GM19240 (cell line): ENCODE results near the gene SEC22B.
"Not testable (repeated sequence)": the region's sequence is repeated elsewhere in the genome, so short reads cannot be mapped to it uniquely, and the experiment has no call there.

Experiments
- DNase-seq: peaks from one replicate; pipeline ENCODE4 v3.0.0; 2011; ENCODE audit warnings: low spot score; ENCODE audit not compliant: insufficient read length

Gene SEC22B

DNA sequence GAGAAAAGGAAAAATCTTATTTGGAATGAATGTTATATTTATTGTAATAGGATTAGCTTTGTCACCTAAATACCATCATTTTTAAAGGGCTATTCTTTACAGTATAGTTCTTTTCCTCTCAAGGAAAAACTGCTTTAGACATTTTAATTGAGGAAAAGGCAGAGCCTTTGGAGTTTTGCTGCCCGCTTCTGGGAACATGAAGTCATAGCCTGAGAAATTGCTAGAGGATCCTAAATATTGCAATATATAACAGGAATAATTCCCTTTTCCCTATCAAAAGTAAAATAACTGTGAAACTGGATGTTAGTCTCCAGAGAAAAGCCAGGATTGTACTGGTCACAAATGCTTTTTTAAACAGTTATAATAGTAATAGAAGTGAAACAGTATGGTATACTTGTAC lies 30.5 kb downstream of the SEC22B start:
- DNase-seq = not testable (repeated sequence)

DNA sequence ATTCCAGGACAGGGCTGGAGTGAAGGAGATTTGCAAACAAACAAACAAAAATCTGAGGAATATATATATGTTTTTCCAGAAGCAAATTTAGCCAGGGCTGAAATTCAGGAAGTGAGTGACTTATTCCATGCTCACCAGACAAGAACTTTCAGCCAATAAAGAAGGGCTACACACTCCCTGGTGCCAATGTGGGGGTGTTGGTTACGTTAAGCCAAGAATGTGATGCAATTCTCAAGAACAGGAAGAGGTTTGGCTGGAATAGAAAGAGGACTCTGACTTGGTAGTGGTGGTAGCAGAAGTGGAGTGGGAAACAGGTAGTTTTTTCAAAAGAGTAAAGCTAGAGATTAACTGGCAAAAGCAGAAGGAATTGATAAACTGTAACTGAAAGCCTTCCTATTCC lies 31.7 kb downstream of the SEC22B start:
- not testable (repeated sequence) for DNase-seq

DNA sequence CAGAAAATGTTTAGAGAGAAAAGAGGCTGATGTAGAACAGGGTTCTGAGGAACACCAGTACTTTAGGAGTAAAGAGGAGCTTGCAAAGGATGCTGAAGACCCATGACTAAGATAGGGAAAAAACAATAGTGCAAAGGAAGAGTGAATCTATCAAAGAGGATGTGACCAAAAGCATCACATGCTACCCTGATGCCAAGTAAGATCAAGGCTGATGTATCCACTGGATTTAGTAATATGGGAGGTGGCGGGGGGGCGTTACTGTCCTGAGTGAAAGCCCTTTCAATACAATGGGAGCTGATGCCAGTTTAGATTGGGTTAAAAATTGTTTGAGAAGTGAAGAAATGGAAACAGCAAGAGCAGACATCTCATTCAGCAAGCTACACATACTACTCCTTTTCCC lies 32.2 kb downstream of the SEC22B start:
- not testable (repeated sequence) for DNase-seq

DNA sequence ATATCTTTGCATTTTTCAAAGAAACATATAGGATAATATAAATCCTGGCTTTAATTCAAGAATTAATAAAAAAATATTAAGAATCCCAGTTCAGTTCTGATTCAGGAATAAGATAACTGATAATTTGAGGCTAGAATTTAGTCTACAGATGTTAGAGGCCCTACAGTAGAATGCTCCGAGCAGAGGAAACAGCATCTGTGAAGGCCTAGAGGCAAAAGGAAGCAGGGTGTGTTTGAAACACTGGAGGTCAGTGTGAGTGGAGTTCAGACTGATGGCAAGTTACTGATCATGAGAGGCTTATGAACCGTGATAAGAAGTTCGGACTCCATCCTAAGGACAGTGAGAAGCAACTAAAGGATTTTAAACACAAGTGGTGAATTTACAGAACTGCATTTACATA lies 33.0 kb downstream of the SEC22B start:
- not testable (repeated sequence) for DNase-seq

DNA sequence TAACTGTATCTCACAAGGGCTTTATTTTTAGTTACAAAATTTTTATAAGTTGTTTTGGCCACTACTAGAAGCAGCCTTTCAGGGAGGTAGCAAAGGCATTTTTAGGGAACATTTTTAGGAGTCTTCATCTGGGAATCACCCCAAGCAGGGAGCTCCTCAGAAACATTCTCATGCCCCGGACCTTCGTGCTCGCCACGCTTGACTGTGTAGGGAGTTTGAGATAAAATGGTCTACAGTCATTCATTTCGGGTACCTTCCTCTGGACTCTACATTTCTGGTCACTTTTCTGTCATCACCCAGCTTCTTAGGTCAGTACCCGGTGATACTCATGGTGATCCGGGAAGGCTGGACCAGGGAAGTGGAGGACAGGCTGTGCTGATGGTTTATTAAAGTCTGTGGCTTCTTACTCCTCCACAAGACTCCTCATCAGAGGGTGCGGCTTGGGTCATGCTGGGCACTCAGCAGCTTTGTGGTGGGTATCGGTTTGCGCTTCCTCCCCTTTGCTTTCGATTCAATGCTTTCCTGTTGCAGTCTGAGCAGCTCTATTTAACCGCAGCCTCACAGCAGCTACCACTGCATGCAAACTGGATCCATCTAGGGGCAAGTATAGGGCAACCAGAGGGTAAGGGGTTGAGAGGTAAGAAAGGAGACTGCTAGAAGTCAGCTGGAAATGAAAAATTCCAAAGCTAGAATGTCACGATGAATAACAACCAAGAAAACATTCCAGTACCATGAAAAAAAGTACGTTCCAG lies 33.6 kb downstream of the SEC22B start:
- not testable (repeated sequence) for DNase-seq

DNA sequence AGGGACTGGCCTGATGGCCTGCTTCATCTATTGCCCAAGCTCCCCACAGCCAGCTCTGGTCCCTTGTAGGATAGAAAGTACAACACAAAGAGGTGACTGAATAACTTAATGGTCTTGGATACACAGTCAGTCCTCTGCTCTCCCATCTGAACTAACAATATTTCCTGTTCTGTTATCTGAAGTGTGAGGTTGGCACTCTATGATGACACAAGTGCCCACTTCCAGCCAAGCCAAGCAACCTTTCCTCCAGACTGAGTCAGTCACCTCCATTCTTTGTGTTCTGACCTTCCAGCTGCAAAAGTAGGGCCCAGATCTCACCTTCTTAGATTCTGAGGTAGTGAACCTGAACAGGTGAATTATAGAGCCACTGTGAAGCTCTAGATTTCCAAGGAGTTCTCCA lies 34.5 kb downstream of the SEC22B start:
- DNase-seq = not testable (repeated sequence)

DNA sequence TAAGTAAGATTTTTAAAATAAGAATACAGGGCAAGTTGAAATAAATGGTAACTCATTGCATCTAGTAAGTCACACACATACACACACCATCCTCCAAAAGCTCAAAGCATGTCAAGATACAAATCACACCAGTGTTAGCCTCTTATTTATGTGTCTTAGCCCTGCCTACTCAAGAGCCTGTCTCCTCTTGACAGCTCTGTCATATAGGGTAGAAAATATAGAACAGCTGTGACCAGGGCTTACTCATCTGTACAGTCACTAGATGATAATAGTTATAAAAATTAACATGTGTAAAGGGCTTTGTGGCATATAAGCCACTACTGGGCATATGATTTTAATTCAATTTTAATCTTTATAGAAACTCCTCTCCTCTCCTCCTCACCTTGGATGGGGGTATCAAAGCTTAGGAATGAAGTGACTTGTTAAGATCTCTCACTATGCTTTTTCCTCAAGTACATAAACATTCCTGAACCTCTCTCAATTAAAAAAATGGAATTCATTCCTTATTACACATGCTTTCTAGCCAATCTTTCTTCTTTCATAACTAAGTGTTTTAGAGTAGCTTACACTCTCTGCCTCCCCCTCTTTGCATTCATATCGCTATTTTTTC lies 35.6 kb downstream of the SEC22B start:
- DNase-seq = not testable (repeated sequence)

DNA sequence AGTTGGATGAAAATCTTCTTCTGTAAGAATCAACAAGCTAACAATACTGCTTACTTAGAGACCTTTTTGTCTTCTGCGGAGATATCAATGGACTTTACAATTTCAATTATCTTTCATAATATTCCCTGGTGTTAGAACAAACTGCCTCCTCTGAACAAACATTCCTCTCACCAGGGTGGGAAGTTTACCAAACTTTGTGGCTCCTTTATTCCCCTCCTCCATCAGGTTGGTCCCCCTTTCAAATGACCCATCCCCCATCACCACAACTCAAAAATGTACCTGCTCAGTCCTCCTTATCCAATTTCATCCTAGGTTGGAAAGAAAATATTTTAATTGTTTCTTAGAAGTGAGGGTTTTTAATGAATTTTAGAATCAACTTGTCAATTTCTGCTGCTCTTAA lies 40.2 kb downstream of the SEC22B start:
- not testable (repeated sequence) for DNase-seq

DNA sequence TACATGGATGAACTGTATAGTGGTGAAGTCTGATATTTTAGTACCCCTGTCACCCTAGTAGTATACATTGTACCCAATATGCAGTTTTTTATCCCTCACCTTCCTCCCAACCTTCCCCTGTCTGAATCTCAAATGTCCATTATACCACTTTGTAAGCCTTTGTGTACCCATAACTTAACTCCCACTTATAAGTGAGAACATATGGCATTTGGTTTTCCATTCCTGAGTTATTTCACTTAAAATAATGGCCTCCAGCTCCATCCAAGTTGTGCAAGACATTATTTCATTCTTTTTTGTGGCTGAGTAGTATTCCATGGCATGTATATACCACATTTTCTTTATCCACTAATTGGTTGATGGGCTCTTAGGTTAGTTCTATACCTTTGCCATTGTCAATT lies 42.4 kb downstream of the SEC22B start:
- not testable (repeated sequence) for DNase-seq

DNA sequence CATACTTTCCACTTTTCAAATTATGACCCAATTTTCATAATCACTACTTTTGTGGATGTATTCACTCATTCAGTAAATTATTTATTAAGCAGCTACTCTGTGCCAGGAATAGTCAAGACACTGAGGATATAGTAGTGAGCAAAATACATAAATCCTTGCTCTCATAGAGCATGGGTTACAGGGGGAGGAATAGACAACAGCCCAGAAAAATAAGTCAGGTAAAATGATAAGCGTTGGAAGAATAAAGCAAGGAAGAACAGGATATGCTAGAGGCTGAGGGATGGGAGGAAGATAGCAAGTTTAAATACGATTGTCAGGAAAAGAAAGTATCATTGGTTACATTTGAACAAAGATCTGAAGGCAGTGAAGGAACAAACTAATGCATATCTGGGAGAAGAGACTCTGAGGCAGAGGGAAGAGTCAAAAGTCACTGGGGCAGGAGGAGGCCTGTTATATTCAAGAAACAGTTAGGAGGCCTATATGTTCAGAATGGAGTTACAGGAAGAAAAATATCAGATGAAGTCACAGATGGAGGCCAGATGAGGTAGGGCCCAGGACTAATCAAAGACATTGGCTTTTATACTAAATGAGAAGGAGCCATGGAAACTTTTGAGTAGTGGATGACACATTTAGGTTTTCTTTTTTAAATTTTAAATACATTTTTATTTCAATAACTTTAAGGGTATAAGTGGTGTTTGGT lies 42.9 kb downstream of the SEC22B start:
- DNase-seq = peak; percentile 0

DNA sequence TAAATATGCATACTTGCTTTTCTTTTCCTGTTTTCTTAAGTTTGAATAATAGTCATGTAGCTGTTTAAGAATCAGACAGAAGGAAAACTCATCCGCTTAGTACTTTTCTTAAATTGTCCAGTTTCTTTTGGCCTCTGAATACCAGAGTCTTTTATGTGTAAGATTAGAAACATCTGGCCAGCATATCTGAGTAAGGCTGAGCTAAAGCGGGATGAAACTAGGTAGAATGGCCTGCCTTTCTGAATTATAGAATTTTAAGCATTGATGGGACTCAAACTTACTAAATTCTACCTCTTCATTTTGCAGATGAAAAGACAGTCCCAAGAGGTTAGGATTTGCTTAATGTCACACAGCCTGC lies 43.9 kb downstream of the SEC22B start:
- not testable (repeated sequence) for DNase-seq

DNA sequence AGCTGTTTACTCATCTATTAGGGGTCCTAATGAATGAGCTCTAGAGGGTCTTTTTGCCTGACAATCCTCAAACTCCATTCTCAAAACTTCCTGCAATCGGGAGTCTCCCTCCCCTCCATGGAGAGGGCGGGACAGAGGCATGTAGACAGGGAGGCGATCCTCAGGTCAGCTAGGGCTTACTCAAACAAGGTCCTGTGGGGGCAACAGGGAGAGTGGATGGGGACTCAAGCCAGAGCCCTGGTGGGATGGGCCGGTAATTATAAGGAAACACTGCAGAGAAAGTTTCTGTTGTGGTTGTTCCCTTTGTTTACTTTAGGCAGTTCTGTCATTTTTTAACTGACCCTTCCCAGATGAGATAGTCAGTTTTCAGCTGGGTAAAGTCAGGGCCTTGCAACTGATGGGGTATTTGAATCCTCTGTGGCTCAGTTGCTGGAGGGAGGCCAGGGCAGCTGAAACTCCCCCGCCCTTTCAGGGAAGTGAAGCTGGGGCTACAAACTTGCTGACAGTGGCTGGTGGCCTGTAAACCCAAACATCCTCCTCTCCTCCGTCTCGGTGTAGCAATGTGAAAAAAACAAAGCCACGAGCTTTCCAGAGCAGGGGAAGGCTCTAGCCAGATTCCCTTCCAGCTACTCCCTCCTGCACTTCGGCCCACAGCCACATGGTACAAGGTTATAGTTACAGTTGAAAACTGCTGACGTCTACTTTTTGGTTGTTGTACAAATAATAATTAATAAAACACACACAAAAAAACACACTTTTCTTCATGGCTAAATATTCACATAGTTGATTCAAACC lies 44.5 kb downstream of the SEC22B start:
- DNase-seq = not testable (repeated sequence)

DNA sequence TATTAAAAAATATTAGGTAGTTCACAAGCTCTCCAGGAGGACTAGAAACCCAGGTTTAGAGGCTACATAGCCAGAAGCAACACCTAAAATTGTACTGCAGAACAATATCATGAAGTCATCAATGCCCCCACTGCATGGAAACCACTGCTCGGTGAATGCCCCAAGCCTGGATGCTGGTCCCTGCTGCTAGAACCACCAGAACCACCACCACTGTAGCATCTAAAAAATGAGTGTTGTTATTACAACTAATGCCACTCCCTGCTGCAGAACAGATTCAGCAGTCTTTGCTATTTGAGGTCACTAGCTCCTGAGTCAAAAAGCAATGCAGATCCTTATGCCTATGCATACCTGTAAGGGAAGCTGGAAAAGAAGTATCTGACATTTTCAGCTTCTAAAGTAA lies 48.4 kb downstream of the SEC22B start:
- not testable (repeated sequence) for DNase-seq

DNA sequence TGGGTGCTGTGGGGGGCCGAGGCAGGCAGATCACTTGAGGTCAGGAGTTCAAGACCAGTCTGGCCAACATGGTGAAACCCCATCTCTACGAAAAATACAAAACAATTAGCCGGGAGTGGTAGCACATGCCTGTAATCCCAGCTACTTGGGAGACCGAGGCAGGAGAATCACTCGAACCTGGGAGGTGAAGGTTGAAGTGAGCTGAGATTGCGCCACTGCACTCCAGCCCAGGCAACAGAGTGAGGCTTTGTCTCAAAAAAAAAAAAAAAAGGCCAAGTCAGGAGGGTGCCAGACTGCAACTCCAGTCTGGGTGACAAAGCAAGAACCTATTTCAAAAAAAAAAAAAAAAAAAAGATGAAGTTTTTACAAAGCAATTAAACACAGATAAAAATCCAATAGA lies 50.1 kb downstream of the SEC22B start:
- not testable (repeated sequence) for DNase-seq

DNA sequence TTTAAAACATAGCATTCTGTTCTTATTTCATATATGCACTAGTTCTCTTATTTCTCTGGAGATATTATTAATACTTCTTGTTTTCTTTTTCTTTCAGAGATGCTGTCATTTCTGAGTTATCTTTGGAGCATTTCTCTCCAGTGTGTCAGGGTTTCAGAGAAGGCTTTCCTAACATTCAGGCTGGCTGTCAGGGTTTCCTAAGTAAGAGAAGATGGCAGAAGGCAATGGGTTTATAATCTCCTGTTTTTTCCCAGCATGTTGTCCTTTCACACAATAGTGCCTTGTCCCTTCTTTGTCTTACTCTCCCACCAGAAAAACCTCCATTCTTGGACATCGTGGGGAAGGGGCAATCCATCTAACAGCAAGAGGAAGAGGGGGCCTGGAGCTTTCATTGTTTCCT lies 51.7 kb downstream of the SEC22B start:
- DNase-seq = not testable (repeated sequence)

DNA sequence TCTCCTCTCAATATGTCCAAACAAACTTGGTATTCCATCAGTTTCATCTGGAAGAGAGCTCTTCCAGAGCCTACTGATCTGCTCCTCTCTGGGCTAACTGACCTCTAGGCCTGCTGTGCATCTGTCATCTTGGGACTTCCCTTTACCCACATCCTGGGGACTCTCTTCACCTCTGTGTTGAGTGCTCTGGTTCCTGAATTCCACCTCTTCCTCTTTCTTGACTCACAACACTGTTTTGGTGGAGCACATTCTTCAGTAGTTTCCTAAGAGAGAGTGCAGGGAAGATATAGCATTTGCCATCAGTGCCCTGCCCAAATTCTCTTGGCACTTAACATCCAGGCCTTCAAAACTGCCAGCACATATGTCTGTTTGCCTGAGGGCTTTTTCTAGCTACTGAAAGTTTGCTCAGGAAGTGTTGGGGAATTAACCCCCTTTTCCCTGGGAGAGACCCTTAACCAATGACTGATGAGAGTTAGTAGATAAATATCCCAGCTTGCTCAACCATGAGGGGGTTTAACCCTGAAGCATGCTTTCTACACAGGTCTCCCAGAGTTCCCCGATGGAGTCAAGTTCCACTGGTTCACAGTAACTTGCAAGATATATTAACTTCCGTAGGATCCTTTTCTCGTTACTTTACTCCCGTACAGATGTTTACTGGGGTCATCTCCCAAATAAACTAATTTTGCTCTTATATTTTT lies 52.4 kb downstream of the SEC22B start:
- not testable (repeated sequence) for DNase-seq

DNA sequence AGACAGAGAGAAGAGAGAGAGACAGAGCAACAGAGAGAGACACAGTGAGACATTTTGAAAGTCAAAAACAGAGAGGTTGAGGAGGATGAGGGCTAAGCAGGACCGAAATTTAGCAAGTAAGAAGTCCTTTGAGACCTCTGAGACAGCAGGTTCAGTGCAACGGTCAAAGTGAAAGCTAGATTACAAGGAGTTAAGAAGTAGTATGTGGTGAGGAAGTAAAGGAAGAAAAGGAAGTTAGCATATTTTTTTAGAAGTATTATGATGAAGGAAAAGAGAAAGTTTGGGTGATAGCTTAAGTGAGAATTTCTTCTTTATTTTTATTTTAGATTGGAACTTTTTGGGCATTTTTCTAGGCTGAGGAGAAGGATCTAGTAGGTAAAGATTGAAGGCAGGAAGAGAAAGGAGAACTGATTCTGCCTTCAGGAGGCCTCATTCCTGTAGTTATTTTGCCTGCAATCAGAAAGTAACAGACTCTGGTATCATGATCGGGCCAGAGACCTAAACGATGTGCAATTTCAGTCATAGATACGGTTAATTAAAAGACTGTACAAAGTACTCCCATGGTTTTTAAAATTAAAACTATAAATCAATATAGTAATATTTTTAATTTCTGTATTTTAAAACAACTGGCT lies 53.9 kb downstream of the SEC22B start:
- DNase-seq = not testable (repeated sequence)

DNA sequence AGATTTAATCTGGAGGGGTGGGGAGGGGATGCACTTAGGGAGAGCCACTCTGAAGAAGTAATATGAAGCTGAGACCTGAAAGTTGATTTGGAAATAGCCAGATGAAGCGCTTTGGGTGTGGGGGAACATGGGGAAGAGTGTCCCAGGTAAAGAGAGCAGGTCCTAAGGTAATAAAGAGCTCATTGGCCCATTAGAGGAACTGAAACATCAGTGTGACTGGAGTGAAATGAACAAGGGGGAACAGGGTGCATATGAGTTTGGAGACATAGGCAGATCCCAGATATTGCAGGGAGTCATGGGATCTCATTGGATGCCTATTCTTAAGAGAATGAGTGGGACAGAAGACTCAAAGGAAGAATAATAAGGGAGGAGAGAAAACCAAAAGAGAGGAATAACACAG lies 54.5 kb downstream of the SEC22B start:
- DNase-seq = not testable (repeated sequence)

DNA sequence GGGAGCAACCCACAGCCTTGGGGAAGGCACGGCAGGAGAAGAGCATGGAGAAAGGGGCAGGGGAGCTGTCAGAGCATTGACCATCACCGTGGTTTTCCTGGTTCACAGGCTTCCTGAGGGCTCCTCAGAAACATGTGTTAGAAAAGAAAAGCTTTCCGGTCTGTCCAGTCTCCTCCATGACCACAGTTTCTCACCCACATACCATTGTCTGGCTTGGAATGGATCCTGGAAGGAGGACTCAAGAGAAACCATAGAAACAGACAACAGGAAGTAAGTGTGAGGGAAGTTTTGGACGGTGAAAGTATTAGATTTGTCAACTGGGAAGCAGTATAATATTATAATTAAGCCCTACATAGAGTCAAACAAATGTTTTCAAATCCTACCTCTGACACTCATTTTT lies 55.8 kb downstream of the SEC22B start:
- DNase-seq = not testable (repeated sequence)

DNA sequence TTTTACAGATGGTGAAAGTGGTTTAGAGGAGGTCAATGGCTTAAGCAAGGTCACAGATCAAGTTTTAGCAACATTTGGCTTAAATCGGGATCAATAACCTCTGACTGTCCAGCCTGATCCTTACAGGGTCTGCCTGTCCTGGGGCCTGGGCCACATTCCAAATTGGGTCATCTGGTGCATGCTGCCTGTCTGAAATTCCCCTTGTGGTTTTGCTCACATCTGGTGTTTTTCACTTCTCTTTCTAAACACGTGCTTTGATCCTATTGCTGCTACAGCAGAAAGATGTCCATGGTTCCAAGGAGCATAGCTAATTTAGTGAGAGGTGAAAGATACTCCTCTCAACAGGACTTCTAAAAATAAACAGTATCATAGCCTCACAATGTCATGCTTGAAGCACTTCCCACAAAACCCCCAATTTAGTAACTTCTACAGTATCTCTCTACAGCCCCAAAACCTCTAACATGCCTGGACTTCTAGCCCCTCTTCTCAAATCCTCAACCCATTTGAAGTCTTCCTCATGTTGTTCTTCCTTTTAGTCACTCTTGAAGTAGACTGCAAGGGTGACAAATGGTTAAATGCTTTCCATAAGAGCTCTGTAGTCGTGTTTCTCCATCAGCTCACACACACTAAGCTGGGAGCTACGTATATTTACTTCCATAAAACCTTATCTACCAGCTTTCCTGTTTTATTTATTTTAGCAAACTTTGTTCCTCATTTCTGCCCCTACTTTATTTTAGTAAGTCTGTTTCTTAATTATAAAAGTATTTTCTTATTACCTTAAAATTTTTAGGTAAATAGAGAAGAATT lies 58.7 kb downstream of the SEC22B start:
- not testable (repeated sequence) for DNase-seq
